Stimulated activated CD4-positive, alpha-beta T cell treated with anti-CD3 and anti-CD28 coated beads, Interleukin-2, amount 100 ng/mL, for 24 hours (primary cell): ENCODE results near the gene CAMK2N1.
"Not testable (repeated sequence)": the region's sequence is repeated elsewhere in the genome, so short reads cannot be mapped to it uniquely, and the experiment has no call there.

ENCODE experiments used
- DNase-seq, 2 donors: peaks; one replicate each; pipeline ENCODE4 v3.0.0-alpha.2; 2020

The CAMK2N1 gene

DNA sequence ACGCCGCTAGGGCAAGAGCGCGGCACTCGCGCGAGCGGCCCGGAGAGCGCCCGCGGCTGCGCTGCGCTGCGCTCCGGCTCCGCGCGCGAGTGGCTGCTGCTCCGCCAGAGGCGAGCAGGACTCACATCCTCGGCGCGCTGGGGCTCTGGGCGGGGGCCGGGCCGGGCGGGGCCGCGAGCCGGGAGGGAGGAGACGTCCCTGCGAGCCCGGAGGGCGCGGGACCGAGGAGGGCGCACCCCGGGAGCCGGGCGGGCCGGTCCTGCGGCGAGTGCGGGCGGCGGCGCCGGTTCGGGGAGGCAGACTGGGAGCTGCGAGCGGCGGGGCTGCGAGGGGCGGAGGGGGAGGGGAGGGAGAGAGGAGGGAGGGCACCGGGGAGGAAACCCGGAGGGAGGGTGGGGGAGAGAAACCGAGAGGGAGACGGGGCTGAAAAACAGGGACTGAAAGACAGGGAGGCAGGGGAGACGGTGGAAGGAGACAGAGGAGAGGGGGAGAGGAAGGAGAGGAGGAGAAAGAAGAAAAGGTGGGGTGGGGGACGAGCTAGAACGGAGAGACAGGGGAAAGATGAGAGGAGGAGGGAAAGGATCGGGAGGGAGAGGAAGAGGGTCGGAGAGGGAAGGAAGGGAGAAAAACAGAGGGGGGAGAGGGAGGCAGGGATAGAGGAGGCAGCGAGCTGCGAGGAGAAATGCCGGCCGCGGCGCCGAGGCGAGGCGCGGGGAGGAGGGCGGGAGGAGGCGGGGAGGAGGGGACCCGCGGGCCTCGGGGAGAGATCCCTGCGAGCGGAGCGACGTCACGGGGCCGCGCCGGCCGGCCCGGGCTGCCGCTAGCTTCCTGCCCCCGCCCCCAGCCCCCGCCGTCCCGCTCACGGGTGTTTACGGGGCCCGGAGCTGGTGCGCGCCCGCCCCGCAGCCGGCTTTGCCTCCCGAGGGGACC, at the start of gene CAMK2N1:
CAMK2N1 (minus strand) TSS at position 684 of the 930 bp plus-strand sequence. CDS start 831 bp downstream, outside the sequence.
- DNase-seq: peak; percentile 54 to 62

DNA sequence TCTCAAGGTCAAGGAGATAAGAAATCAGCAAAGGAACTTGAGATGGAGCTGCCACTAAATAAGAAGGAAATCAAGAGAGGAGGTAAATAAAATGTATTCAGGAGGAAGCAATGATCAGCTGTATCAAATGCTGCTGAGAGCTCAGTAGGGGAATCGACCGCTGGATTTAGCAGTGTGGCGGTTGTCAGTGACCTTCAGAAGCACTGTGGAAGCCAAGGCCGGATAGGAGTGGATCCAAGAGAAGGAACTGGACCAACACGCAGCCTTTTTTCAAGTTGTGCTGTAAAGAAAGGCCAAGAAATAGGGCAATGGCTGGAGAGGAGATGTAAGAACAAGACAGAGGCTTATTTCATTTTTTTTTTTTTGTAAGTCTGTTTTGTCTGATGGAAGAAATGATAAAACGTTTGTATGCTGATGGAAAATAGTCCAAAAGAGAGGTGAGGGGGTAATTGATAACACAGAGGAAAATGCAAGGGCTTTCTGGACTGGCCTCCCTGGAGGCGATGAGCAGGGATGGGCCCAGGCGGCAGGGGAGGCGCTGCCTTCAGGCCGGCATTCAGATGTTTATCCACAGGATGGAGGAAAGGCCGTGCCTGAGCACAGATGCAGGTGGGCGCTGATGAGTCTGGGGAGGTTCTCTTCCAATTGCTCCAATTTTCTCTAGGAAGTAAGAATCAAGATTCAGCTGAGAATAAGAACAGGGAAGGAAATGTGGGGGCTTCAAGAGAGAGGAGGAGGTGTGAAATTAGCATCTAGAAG, 48.8 kb upstream of the CAMK2N1 start:
- DNase-seq: no peak

DNA sequence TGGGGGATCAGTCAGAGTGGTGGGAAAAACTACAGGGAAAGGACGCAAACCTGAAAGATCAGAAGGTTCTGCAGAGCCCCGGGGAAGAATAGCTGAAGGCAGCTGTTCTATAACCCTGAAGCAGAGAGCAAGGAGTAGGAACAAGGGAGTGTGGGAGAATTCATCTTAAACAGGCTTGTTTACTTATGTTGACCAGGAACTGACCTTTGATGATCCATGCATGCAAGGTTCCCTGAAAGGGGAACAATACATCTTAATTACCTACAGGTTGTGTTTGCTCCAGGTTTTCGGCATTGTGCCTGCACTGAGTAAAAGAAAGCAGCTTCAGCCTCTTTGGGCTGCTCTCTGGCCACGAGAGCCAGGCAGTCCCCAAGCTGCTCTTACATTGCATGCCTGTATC, 47.6 kb upstream of the CAMK2N1 start:
- DNase-seq: no peak

DNA sequence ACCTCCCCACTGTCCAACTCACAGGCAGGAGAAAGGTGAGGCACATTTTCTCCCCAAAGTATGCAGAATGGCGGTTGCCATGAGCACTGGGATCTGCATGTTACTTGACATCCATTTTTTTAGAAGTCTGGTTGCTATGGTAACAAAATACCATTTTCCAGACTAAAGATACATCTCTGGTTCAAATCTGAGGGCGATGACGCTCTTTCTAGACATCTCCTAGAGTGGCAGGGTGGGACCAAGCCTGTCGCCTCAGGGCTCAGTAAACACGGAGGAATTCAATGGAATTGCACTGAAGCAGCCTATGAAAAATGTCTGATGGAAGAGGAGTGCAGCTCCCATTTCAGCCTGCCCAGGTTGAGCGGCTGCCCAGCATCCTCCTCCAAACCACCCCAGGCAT, 44.9 kb upstream of the CAMK2N1 start:
- DNase-seq: no peak

DNA sequence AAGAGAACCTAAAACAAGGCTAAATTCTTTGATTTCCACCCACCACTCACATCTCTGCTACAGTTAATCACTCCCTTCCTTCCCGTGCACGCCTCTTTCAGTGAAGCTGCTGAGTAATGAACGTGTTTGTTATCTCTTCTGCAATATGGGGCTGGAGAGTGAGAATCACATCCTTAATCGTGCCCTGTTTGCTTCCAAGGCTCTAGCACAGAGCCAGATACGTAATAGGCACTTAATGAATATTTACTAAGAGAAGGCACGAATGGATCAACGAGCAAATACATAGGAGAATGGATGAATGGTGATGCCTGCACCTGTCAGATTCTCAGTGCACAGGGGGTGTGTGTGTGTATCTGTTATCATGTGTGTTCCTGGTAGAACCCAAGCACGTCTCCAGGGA, 44.3 kb upstream of the CAMK2N1 start:
- no peak for DNase-seq

DNA sequence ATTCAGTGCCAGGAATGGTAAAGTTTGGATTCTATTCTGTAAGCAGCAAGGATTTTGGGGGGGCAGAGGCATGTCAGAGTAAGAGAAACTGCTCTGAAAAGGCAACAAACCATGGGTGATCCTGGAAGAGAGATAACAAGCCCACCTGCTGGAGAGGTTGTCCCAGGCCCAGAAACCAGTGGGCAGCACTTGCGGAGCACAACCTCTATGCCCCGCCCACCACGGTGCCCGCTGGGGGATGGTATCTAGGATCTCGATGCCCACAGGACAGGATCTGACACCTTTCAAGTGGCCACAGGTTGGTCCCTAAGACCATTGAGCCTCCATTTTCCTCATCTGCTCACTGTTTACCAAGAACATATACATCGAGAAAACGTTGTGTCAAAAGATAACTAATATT, 42.2 kb upstream of the CAMK2N1 start:
- DNase-seq: no peak

DNA sequence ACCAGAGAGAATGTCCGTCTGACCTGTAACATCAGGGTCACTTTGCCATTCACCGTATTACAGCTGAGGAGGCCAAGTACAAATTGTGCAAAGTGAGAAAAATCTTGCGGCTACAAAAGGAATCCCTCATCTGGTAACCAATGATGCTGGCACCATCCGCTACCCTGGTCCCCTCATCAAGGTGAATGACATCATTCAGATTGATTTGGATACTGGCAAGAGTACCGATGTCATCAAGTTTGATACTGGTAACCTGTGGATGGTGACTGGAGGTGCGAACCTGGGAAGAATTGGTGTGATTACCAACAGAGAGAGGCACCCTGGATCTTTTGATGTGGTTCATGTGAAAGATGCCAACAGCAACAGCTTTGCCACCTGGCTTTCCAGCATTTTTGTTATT, 40.3 kb upstream of the CAMK2N1 start:
- DNase-seq: no peak

DNA sequence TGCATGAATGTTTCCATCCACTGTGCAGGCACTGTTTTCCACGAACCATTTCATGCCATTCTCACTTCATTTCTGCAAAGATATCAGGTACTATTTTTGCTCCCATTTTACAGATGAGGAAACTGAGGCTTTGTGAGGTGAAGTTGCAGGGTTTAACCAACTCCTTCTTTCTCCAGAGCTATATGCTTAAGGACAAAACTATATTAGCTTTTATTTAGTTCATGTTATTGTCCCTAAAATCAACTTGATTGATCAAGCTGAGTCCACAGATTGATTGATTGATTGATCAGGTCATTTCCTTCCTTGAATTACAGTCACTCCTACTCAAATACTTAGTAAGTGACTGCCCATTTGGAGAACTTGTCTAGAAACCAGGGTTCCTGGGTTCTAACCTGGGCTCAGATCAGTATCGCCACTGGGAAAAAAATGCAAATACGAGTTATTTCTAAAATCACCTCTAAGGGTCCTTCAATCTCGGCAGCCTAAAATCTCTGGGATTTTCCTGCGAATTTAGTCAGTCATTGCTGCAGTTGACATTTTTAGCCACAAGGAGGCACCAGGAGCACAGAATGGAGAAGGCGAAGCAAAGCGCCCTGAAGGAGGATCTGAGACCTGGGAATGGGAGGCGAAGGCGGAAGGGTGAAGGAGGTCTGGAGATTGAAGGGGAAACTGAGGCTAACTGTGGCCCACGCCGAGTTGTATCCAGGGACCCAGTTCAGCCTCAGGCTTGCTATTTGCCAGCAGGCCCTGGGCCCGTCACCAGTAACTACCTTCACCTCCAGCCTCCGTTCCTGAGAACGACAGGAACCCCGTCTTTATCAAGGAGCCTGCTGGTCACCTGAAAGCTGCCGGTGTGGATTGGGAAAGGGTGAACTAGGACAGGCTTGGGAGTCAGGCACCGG, 36.2 kb upstream of the CAMK2N1 start:
- peak; percentile 74 to 78 for DNase-seq

DNA sequence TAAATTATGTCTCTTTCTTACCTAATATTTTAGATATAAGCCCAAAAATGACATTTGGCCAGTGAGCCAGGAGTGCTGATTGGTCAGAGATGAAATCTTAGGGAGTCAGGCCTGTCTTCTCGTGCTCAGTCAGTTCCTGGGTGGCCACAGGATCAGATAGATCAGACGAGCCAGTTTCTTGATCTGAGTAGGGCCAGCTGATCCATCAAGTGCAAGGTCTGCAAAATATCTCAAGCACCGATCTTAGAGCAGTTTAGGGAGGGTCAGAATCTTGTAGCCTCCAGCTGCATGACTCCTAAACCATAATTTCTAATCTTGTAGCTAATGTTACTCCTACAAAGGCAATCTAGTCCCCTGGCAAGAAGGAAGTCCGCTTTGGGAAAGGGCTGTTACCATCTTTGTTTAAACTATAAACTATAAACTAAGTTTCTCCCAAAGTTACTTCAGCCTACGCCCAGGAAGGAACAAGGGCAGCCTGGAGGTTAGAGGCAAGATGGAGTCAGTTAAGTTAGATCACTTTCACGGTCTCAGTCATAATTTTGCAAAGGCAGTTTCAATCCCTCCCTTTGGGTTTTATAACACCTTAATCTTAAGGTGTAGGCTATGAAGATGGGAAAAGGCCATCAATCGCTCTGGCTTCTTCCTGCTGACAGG, 33.7 kb upstream of the CAMK2N1 start:
- DNase-seq: not testable (repeated sequence)

DNA sequence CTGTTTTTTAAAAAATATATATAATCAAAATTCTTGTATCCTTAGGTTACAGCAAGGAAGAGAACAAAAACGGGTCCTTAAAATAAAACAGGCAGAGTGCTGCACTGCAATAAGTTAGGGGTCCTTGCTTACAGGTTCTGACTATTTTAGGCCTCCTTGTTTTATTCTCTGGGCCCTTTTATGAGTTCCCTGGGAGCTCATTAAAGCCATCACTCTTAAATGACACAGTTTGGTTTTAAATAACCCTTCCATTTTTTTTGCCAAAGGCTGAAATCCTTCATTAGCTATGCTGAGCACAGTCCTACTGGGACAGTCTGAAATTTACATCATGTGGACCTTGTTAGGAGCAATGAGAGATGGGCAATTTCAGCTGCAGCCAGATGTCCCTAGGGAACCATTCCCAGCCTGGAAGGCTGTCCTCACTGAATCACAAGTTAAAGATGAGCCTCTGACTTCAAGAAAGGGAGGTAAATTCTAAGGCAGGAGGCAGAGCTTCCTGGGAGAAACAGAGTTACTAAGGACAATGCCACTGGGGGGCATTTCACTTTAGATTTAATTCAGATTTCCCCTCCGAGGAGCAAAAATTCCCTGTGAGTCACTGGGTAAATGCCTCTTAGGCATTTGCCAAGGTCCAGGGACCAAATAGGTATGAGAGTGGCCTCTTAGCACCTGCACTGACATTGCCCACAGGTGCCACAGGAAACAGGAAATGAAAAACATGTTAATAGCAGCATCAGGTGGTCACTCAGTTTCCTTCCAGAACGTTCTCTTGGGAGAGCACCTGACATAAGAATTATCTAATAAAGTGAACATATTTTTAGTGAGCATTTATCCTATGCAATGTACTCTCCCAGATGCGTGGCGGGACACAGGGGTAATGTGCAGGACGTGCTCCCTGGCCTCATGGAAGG, 25.8 kb upstream of the CAMK2N1 start:
- DNase-seq: no peak

DNA sequence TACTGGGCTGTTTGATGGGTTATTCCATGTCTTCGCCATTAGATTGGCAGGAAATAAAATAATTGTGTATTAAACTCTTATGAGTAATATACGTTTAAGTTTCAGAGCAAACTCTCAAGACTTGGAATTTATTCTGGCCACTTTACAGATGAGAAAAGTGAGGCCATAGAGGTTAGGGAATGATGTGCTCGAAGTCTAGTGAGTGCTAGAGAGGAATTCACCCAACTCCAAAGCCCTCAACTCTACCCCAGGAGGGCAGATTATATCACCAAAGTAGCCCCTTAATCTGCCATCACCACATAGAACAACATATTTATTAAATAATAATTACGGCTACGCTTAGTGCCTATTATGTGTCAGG, 22.4 kb upstream of the CAMK2N1 start:
- no peak for DNase-seq

DNA sequence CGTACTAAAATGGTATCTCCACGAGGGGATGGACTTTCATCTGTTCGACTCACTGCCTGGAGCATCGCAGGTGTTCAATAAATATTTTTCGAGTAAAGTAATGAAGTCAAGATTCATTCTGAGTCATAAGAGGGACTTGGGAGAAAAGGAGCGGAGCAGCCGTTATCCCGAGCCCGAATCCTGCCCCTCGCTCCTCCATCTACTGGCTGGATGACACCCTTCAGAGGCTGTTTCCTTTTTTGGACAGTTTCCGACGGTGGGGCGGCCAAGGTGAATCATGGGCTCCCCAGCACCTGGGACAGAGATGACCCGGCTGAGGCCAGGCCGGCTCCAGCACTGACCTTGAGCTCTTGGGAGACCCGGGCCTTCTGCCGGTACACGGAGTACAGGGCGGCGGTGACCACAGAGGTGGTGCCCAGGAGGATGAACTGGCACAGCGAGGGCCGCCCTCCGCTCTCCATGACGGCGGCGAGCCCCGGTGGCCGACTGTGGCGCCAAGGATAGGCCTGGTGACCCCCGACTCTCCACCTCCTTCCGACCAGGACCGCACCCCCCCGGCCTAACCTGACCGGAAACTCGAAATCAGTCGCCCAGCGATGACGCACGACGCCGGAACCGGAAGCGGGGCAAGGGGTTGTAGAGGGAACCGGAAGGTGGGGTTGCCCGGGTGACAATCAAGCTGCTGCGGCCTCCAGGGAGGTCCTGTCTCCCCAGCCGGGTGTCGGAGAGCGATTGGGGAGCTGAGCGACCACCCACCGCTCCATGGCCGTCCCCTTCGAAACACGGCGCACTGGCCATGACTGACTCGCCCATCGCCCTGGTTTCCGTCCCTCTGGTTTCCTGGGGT, 21.8 kb upstream of the CAMK2N1 start, which contains the start of gene MUL1:
MUL1 (minus strand) TSS at position 588 of the 847 bp plus-strand sequence; CDS start at position 461, 127 bp downstream.
- DNase-seq: peak; percentile 96 to 97

DNA sequence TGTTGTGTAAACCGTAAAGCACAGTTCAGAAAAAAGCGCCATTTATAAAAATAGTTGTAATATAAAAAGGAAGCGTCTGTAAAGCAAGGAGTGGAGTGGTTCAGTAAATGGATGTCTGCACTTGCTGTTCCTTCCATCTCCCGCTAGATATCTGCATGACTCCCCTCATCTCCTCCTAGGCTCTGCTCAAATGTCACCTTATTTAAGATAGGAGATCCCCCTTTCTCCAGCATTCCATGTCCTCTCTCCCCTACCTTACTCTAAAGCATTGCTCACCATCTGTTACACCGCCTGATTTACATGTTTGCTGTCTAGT, 21.2 kb upstream of the CAMK2N1 start:
- DNase-seq: no peak

DNA sequence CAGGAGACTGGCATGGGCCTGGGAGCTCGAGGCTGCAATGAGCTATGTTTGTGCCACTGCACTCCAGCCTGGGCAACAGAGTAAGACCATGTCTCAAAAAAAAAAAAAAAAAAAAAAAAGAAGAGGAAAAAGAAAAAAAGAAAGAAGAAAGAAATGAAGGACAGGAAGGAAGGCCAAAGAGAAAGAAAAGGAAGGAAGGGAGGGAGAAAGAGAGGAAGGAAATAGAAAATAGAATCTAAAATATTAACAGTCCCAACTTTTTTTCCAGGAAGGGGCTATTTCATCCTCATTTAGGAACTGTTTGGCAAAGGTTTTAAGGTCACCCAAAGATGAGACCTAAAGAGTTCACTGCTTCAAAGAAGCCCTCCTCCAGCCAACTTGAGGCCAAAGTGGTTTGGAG, 19.5 kb upstream of the CAMK2N1 start:
- DNase-seq: no peak

DNA sequence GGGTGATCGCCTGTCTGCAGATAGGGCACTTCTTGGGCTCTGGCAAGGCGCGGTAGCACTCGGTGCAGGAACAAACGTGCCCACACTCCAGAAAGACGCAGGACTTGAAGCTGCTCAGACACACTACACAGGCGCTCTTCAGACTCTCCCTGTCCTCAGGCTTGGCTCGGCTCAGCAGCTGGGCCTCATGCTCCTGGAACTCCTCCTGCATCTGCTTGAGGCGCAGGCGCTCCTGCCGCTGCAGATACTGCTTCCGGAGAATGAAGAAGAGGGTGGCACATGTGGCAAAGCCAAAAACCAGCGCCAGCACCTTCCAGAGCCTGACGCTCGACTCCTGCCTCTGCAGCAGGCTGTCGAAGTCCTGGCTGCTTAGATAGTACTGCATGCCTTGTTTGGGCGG, 14.7 kb upstream of the CAMK2N1 start:
- no peak for DNase-seq

DNA sequence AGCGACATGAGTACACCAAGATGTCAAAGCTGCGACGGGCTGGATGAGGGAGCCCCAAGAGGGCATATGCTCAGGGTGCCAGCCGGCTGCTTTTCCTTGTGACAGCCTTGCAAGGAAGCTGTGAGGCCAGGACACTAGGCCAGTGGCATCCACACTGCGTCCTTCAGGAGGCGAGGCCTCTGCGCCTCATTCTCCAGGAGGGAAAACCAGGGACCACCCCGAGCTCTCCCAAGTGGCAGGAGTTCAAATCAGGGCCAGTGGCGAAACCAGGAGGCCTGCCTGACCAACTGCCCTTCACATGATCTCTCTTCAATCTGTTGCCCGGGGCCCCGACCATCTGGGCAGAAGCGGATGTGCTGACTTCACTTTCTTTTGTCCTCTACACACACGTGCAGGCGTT, 13.7 kb upstream of the CAMK2N1 start:
- DNase-seq: no peak

DNA sequence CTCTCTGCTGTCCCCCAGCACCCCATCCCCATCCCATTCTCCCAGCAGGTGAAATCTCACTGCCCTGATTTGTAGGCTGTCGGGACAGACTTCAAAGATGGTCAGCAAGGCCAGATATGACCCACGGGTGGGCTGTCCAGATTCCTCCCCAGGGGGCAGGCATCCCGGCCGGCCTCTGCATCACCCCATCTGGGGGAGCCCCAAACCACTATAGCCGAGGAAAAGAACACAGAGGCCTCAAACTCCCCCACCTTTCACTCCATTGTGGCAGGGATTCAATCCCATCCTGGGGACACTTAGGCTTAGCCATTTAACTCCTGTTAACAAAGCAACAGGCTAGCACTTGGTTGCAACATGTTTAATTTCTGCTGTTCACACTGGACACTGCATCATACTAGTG, 13.1 kb upstream of the CAMK2N1 start:
- no peak for DNase-seq

DNA sequence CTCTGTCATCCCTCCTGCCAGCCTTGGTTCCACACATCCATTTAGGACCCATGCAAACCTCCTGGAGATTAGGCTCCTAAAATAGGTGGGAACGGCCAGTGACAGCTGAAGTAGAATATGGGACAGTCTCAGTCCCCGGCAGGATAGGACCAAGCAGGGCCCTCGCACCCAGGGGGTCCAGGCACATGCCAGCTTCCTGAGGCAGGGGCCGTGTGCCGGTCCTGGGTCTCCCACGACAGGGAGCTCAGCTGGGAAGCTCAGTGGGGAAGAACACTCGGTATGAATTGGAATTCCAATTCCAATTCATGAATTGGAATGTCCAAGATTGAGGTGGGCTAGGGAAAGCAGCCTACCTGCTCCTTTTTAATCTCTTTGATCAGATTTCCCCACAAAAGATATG, 12.1 kb upstream of the CAMK2N1 start:
- DNase-seq: no peak

DNA sequence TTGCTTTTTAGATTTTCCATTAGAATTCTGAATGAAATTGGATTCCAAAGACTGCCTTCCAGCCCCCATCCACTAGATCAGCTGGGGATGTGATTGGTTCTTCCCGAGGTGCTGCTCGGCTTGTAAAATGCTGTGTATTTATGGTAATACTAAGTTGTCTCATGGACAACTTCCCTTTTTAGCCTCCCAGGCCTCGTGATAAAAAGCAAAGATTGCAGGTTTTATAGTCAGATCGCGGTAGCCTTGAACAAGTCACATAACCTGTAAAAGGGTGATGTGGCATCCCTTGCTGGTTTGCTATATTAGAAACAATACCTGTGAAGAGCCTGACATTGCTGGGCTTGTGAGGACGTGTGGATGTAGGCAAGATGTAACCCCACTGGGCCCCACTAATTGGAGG, 11.5 kb upstream of the CAMK2N1 start:
- no peak for DNase-seq

DNA sequence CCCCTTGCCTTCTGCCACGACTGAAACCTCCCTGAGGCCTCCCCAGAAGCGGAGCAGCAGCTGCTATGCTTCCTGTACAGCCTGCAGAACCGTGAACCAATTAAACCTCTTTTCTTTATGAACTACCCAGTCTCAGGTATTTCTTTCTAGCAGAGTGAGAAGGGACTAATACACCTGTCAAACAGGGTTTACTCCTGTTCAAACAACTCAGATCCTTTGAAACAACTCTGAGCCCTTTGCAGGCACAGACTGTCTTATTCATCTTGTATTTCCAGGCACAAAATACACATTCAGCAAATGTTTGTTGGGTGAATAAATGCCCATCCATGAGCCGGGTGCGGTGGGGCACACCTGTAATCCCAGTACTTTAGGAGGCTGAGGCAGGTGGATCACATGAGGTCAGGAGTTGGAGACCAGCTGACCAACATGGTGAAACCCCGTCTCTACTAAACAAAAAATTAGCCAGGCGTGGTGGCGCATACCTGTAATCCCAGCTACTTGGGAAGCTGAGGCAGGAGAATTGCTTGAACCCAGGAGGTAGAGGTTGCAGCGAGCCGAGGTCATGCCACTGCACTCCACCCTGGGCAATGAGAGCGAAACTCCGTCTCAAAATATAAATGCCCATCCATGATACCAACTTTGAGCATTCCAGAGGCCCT, 10.8 kb upstream of the CAMK2N1 start:
- DNase-seq: not testable (repeated sequence)
